GM18861 (cell line): ENCODE measurements around the gene DYNC1H1.

ENCODE experiments used
- ATAC-seq: cut with Tn5 transposase; IDR thresholded peaks from one replicate; pipeline ENCODE4 v1.9.1; 2021; ENCODE audit not compliant: unreplicated experiment

The DYNC1H1 gene

DNA sequence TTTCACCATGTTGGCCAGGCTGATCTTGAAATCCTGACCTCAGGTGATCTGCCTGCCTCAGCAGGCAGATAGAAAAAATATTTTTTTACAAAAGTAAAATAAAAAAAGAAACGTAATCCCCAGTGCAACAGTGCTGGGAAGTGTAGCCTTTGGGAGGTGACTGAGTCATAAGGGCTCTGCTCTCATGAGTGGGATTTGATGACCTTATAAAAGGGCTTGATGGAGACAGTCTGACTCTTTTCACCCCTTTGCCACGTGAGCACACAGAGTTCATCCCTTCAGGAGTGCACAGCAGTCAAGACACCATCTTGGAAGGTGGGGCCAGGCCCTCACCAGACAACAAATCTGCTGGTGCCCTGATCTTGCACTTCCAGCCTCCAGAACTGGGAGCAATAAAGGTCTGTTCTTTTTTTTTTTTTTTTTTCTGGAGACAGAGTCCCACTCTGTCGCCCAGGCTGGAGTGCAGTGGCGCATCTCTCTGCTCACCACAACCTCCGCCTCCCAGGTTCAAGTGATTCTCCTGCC lies 24.7 kb upstream of the DYNC1H1 start:
- no peak for ATAC-seq

DNA sequence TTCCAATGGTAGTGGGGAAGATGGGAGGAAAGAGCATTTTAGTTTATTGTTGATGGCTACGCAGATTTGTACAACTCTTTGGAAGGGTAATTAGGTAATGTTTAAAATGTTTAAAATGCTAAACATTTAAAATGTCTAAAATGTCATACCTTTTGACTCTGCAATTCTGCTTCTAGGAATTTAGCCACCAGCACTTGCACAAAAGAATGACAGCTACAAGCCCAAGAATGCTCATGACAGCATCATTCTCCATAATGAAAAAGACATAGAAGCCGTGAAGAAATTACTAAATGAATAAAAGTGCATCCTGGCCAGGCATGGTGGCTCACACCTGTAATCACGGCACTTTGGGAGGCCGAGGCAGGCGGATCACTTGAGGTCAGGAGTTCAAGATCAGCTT lies 19.9 kb upstream of the DYNC1H1 start:
- no peak for ATAC-seq

DNA sequence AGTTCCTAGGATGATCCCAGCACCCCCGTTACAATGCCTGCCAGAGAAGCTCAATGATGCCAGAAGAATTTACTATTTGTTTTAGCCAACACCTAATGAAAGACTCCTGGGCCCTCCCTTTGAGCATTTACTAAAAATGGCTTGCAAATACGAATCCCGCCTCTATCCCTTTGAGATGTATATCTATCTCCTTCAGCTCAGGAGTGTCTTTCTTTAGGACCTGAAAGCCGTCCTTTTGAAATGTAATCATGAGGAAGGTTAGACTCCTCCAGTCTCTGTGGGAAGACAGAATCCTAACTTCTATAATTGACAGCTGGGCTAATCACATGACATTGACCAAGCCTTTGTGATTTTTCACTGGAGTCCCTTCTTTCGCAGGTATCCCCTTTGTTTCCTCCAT lies 19.2 kb upstream of the DYNC1H1 start:
- ATAC-seq = no peak

GRCh38 chr14:101947577-101947903 lies 16.8 kb upstream of the DYNC1H1 start:
- no peak for ATAC-seq

- peak; percentile 96 for ATAC-seq
Measured at GRCh38 chr14:101947904-101948665, 16.3 kb upstream of the DYNC1H1 start.

- ATAC-seq = no peak
Measured at GRCh38 chr14:101948666-101949216, 15.6 kb upstream of the DYNC1H1 start.

DNA sequence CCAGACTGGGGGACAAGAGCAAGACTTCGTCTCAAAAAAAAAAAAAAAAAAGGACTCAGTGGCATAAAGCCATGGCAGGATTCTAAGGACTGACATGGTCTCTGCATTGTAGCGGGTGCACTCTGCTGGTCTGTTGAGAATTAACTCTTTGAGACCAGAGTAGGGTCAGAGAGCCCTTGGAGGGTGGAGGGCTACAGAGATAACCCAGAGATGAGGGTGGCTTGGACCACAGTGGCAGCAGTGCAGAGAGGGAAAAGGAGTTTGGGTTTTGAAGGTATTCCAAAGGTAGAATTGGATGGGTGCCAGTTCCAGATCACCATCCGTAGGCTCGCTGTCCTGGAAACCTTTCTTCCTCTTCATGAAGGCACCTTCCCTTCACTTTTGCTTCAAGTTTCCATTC lies 14.3 kb upstream of the DYNC1H1 start:
- ATAC-seq = no peak

DNA sequence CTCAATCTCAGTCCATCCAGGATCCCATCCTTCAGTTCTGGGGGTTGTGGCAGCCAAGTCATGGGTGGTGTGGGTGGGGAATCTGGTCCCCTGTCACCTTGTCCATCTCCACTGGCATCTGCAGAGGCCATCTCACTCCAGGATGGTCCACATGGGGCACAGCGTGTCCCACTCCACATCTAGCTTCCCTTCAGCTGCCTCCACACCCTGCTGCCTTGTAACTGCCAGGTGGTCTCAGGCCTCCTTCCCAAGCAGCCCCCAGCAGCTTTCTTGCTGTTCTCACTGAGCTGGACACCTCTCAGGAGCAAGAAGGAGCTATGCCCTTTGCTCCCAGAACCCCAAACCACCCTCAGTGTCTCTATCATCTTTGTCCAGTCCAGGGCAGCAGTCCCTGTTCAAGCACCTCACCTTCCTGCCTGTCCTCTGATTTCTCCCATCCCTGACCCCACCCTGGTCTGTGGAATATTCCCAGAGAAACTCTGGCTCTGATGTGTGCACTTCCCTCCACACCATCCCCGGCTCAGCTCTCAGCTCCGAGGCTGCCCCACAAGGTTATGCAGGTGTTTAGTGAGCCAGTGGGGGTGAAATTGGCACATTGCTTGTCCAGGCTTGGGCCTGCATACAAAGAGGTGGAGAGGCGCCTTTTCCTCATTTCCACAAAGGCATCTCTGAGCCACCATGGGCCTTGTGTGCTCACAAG lies 13.7 kb upstream of the DYNC1H1 start:
- ATAC-seq = no peak

DNA sequence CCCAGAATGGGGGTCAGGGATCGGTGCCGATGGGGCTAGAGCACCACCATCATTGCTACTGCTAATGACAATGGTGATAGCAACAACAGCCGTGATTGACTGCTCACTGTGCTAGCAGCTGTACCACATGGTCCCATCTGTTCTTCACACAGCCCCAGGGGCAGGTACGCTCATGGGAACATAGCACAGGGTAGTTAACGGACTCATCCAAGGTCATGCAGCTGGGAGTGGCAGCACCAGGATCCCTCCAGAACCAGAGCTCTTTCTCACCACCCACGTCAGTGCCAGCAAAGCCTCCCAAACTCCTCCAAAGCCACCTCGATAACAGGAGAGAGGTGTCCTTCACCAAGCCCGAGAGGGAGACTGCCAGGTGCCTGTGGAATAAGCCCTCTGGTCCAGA lies 11.2 kb upstream of the DYNC1H1 start:
- ATAC-seq = no peak

DNA sequence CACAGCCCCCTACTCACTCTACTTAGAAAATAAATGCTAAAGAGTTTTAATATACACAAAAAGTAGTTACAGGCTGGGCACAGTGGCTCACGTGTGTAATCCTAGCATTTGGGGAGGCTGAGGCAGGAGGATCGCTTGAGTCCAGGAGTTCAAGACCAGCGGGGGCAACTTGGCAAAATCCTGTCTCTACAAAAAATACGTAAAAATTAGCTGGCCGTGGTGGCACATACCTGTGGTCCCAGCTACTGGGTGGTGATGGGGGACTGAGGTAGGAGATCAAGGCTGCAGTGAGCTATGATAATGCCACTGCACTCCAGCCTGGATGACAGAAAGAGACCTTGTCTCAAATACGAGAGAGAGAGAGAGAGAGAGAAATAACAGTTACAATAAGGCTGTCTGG lies 9.9 kb upstream of the DYNC1H1 start:
- ATAC-seq = no peak

- ATAC-seq = no peak
Measured at GRCh38 chr14:101955695-101956161, 8.6 kb upstream of the DYNC1H1 start.

- ATAC-seq = no peak
Measured at GRCh38 chr14:101956179-101956885, 8.0 kb upstream of the DYNC1H1 start.

DNA sequence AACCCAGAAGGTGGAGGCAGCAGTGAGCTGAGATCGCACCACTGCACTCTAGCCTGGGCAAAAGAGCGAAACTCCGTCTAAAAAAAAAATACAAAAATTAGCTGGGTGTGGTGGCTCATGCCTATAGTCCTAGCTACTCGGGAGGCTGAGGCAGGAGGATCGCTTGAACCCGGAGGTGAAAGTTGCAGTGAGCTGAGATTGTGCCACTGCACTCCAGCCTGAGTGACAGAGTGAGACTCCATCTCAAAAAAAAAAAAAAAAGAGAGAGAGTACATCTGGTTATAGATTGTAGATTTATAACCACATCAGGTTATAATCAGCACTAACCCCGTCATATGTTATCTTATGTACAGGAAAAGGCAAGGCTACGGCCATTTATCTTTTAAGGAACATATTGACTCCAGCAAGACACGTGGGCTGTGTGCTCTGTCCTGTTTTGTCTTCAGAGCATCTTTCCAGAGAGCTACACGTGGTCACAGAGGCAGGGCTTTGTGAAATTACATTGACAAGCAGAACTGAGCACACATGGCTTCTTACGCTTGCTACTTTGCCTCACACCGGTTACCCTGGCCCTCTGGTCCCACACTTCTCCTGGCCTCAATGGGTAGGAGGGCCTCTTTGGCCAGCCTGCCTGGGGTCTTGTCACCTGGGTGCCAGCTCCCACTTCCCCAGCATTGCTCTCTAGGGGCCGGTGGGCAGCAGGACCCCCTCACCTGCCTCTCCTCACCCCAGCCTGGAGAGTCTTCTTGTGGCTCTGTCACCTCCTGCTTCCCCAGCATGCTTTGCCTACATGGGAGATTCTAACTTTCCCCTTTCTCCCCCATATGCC lies 6.8 kb upstream of the DYNC1H1 start:
- no peak for ATAC-seq

DNA sequence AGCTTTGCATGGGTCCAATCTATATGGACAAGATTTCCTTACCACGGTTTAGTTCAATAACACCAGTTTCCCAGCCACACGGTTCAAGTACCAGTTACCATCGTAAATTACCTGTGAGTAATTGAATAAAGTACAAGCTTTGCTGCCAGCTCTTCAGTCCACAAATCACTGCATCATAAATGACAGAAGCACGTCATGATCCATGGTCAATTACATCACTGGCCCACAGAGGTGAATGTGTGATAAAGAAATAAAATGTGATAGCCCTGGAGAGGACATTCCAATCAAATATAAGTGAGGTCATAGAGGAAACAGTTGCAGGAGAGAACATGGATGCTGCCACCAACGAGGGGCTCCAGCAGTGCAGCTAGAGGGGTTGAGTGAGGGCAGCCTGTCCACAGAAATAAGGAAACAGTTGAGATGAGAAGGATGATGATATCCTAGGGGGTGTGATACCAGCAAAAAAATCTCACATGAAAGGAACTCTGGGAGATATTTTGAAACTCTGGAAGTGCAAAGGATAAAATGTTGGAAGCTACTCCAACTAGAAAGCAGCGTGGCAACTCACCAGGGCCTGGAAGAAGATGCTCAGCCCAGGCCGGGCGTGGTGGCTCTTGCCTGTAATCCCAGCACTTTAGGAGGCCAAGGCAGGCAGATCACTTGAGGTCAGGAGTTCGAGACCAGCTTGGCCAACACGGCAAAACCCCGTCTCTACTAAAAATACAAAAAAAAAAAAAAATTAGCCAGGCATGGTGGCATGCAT lies 5.8 kb upstream of the DYNC1H1 start:
- no peak for ATAC-seq

- no peak for ATAC-seq
Measured at GRCh38 chr14:101959277-101959676, 5.1 kb upstream of the DYNC1H1 start.

- no peak for ATAC-seq
Measured at GRCh38 chr14:101960225-101960624, 4.1 kb upstream of the DYNC1H1 start.

- ATAC-seq = no peak
Measured at GRCh38 chr14:101961011-101961721, 3.2 kb upstream of the DYNC1H1 start.

- ATAC-seq = no peak
Measured at GRCh38 chr14:101961746-101962502, 2.4 kb upstream of the DYNC1H1 start.

GRCh38 chr14:101962503-101962874 lies 1.9 kb upstream of the DYNC1H1 start:
- ATAC-seq = no peak
